Posterior cingulate gyrus (tissue), 11 donors: ENCODE results near the gene TTLL3.

Experiments
- DNase-seq, 10 donors: peaks; one replicate each; pipeline versions ENCODE4 v3.0.0 to v3.0.0-alpha.2; 2020 to 2021; ENCODE audit warnings: mixed read lengths in 3 of 10
- intact Hi-C: fragments of 100-400 bp; cut with DNase I; formaldehyde crosslinking; loops from one replicate; pipeline ENCODE4 v1.15.1; 2023

The TTLL3 gene

GRCh38 chr3:9804996-9805395 lies 5.1 kb upstream of the TTLL3 start:
- intact Hi-C loops, result no loop called here
- no peak for DNase-seq

- intact Hi-C loops, result no loop called here
- no peak for DNase-seq
These were observed 3.9 kb upstream of the TTLL3 start for GRCh38 chr3:9806137-9806536.

GRCh38 chr3:9806688-9807589 lies 3.1 kb upstream of the TTLL3 start:
- intact Hi-C loops, result no loop called here
- DNase-seq, result no peak

GRCh38 chr3:9807981-9808344 lies 2.1 kb upstream of the TTLL3 start:
- DNase-seq, result no peak
- intact Hi-C loops, result no loop called here

- intact Hi-C loops, result no loop called here
- no peak for DNase-seq
These were observed 1.6 kb upstream of the TTLL3 start for GRCh38 chr3:9808345-9809037.

GRCh38 chr3:9809239-9809614 lies 835 bp upstream of the TTLL3 start:
- intact Hi-C loops, result no loop called here
- DNase-seq, result no peak

GRCh38 chr3:9810433-9810770 lies 340 bp downstream of the TTLL3 start:
- no peak for DNase-seq
- intact Hi-C loops, result no loop called here

- intact Hi-C loops, result no loop called here
These were observed 784 bp downstream of the TTLL3 start for GRCh38 chr3:9810846-9811245.

GRCh38 chr3:9812870-9813483 lies 2.9 kb downstream of the TTLL3 start:
- intact Hi-C loops, result no loop called here
- no peak for DNase-seq

More at GRCh38 chr3:9810846-9811245, 784 bp downstream of the TTLL3 start:
- DNase-seq, result no peak

- intact Hi-C loops, result no loop called here
- DNase-seq, result no peak
These were observed 5.9 kb downstream of the TTLL3 start for GRCh38 chr3:9815986-9816385.

- intact Hi-C loops, result no loop called here
- DNase-seq, result no peak
These were observed 7.4 kb downstream of the TTLL3 start for GRCh38 chr3:9817436-9817835.

- DNase-seq, result no peak
- intact Hi-C loops, result no loop called here
These were observed 8.7 kb downstream of the TTLL3 start for GRCh38 chr3:9818666-9819335.

- intact Hi-C loops, result no loop called here
- peak in 1 of 10 donors; percentile 70 for DNase-seq
These were observed 10.5 kb downstream of the TTLL3 start for GRCh38 chr3:9820543-9820942.

- DNase-seq, result no peak
These were observed 10.9 kb downstream of the TTLL3 start for GRCh38 chr3:9820946-9821345.

GRCh38 chr3:9825451-9826040 lies 15.5 kb downstream of the TTLL3 start:
- DNase-seq, result peak in 2 of 10 donors; percentile 27 to 53
- intact Hi-C loops, result no loop called here

More at GRCh38 chr3:9820946-9821345, 10.9 kb downstream of the TTLL3 start:
- intact Hi-C loops, result no loop called here

GRCh38 chr3:9826815-9827573 lies 16.9 kb downstream of the TTLL3 start:
- intact Hi-C loops, result no loop called here
- peak in 2 of 10 donors; percentile 75 to 76 for DNase-seq

- peak in 2 of 10 donors; percentile 67 to 80 for DNase-seq
- intact Hi-C loops, result no loop called here
These were observed 19.0 kb downstream of the TTLL3 start for GRCh38 chr3:9828801-9829755.

- DNase-seq, result no peak
- intact Hi-C loops, result no loop called here
These were observed 21.2 kb downstream of the TTLL3 start for GRCh38 chr3:9831253-9831652.

GRCh38 chr3:9833078-9833477 lies 23.0 kb downstream of the TTLL3 start:
- peak in 3 of 10 donors; percentile 15 to 65 (median 64) for DNase-seq
- intact Hi-C loops, result no loop called here
